Astrocyte (in vitro differentiated cells and primary cell): Measurements from ENCODE around the gene PPP1R36. TPM values are rescaled to one million over a fixed set of nuclear protein-coding genes. Genes with fewer than 3 reads are reported as not detected.
"Not testable (repeated sequence)": the region's sequence is repeated elsewhere in the genome, so short reads cannot be mapped to it uniquely, and the experiment has no call there.

Experiments used
- DNase-seq: peaks from one replicate; pipeline ENCODE4 v3.0.0-alpha.2; 2010; ENCODE audit warnings: low read depth
- FAIRE-seq: peaks from 2 replicates; lab custom pipeline; 2011; peaks lifted over from hg19 to GRCh38; lab: Jason Lieb, UNC
- H2AFZ ChIP-seq: 2 replicates; pipeline ENCODE4 v1.6.0; 2012; ENCODE audit warnings: low read depth, low read length, inconsistent platforms
- H3K27ac ChIP-seq: 2 replicates; pipeline ENCODE4 v1.5.1; 2011; ENCODE audit warnings: low read depth, low read length, inconsistent platforms
- H3K27me3 ChIP-seq: 2 replicates; pipeline ENCODE4 v1.6.0; 2011; ENCODE audit warnings: low read length, inconsistent platforms; ENCODE audit not compliant: insufficient read depth
- H3K36me3 ChIP-seq: 2 replicates; pipeline ENCODE4 v1.5.1; 2011; ENCODE audit warnings: low read length, inconsistent platforms; ENCODE audit not compliant: insufficient read depth
- H3K4me1 ChIP-seq: 2 replicates; pipeline ENCODE4 v1.5.1; 2011; ENCODE audit warnings: low read length, inconsistent platforms; ENCODE audit not compliant: insufficient read depth
- H3K4me2 ChIP-seq: 2 replicates; pipeline ENCODE4 v1.6.0; 2012; ENCODE audit warnings: low read length, inconsistent platforms
- H3K4me3 ChIP-seq: 2 replicates; pipeline ENCODE4 v1.5.1; 2011; ENCODE audit warnings: low read depth, mild to moderate bottlenecking, low read length, inconsistent platforms; ENCODE audit not compliant: insufficient read depth
- H3K79me2 ChIP-seq: 2 replicates; pipeline ENCODE4 v1.6.0; 2012; ENCODE audit warnings: mild to moderate bottlenecking, low read length, inconsistent platforms; ENCODE audit not compliant: insufficient read depth
- H3K9ac ChIP-seq: 2 replicates; pipeline ENCODE4 v1.6.0; 2012; ENCODE audit warnings: mild to moderate bottlenecking, low read length, inconsistent platforms
- H3K9me3 ChIP-seq: 2 replicates; pipeline ENCODE4 v1.5.1; 2012; ENCODE audit warnings: low read depth, mild to moderate bottlenecking, low read length, inconsistent platforms; ENCODE audit not compliant: insufficient read depth
- H4K20me1 ChIP-seq: 2 replicates; pipeline ENCODE4 v1.6.0; 2012; ENCODE audit warnings: low read length, inconsistent platforms; ENCODE audit not compliant: insufficient read depth
- H3K27ac Mint-ChIP-seq: one replicate; pipeline ENCODE4 v1.8.0; 2021; ENCODE audit warnings: mild to moderate bottlenecking, mixed read lengths; ENCODE audit not compliant: unreplicated experiment
- H3K27me3 Mint-ChIP-seq: one replicate; pipeline ENCODE4 v1.8.0; 2021; ENCODE audit warnings: low read depth, mixed read lengths; ENCODE audit not compliant: unreplicated experiment
- H3K36me3 Mint-ChIP-seq: one replicate; pipeline ENCODE4 v1.8.0; 2021; ENCODE audit warnings: low read depth, mixed read lengths; ENCODE audit not compliant: unreplicated experiment
- H3K4me1 Mint-ChIP-seq: one replicate; pipeline ENCODE4 v1.8.0; 2021; ENCODE audit warnings: low read depth, mixed read lengths; ENCODE audit not compliant: unreplicated experiment
- H3K4me3 Mint-ChIP-seq: one replicate; pipeline ENCODE4 v1.8.0; 2021; ENCODE audit warnings: mild to moderate bottlenecking, moderate library complexity, mixed read lengths; ENCODE audit not compliant: unreplicated experiment
- H3K9me3 Mint-ChIP-seq: one replicate; pipeline ENCODE4 v1.8.0; 2021; ENCODE audit warnings: mild to moderate bottlenecking, mixed read lengths; ENCODE audit not compliant: unreplicated experiment
- CTCF ChIP-seq: IDR thresholded peaks from 2 replicates; pipeline ENCODE4 v1.5.1; 2011; ENCODE audit warnings: low read depth, mild to moderate bottlenecking, inconsistent platforms, low read length, moderate library complexity; ENCODE audit not compliant: insufficient read depth
- EZH2 ChIP-seq: IDR thresholded peaks from 2 replicates; pipeline ENCODE4 v1.6.1; 2012; ENCODE audit warnings: mild to moderate bottlenecking, low read length, inconsistent platforms; ENCODE audit not compliant: insufficient read depth
- total RNA-seq: library from RNA; stranded (reverse); gene quantifications from 2 replicates; pipeline ENCODE4 v1.2.1, GENCODE V29; 2021

Gene PPP1R36
- total RNA-seq, 1 donor from 2014 or later: 0.91 TPM

- Mint-ChIP-seq H3K36me3 (no peaks in the 10 kb centered on the region), H3K4me1 (peaks cover 10% of the 10 kb centered on the region), H3K9me3 (peaks cover 1% of the 10 kb centered on the region), H3K4me3 (no peak overlapping the region), H3K27ac (peak overlapping the region; percentile 83), H3K27me3 (no peaks in the 10 kb centered on the region)
- H2AFZ ChIP-seq: peak overlapping the region; percentile 62
- no peak overlapping the region for H3K4me3 ChIP-seq
- H4K20me1 ChIP-seq: no peaks in the 10 kb centered on the region
- FAIRE-seq: peak; percentile 94
- no peaks in the 10 kb centered on the region for H3K36me3 ChIP-seq
- DNase-seq: peak; percentile 93
- no peaks in the 10 kb centered on the region for H3K9me3 ChIP-seq
- peak overlapping the region; percentile 87 for H3K27ac ChIP-seq
- peaks cover 7% of the 10 kb centered on the region for H3K4me1 ChIP-seq
- H3K79me2 ChIP-seq: no peaks in the 10 kb centered on the region
- TF ChIP-seq CTCF: no peak
- TF ChIP-seq EZH2: no peak
- H3K9ac ChIP-seq: peak overlapping the region; percentile 72
- no peaks in the 10 kb centered on the region for H3K27me3 ChIP-seq
- H3K4me2 ChIP-seq: peak overlapping the region; percentile 61
Measured at GRCh38 chr14:64628940-64629408, 79.2 kb downstream of the PPP1R36 start.

- peaks cover 7% of the 10 kb centered on the region for H3K4me1 ChIP-seq
- no peak overlapping the region for H2AFZ ChIP-seq
- H3K9ac ChIP-seq: no peak overlapping the region
- Mint-ChIP-seq H3K4me3 (no peak overlapping the region), H3K36me3 (no peaks in the 10 kb centered on the region), H3K4me1 (peaks cover 10% of the 10 kb centered on the region), H3K27ac (no peak overlapping the region), H3K9me3 (peaks cover 1% of the 10 kb centered on the region), H3K27me3 (no peaks in the 10 kb centered on the region)
- H4K20me1 ChIP-seq: no peaks in the 10 kb centered on the region
- H3K9me3 ChIP-seq: no peaks in the 10 kb centered on the region
- no peak overlapping the region for H3K4me3 ChIP-seq
- no peaks in the 10 kb centered on the region for H3K36me3 ChIP-seq
- TF ChIP-seq CTCF: no peak
- no peak for TF ChIP-seq EZH2
- no peaks in the 10 kb centered on the region for H3K79me2 ChIP-seq
- FAIRE-seq (no peak), DNase-seq (no peak)
- no peak overlapping the region for H3K4me2 ChIP-seq
- no peaks in the 10 kb centered on the region for H3K27me3 ChIP-seq
- no peak overlapping the region for H3K27ac ChIP-seq
Measured at GRCh38 chr14:64630778-64631177, 81.0 kb downstream of the PPP1R36 start.

GRCh38 chr14:64631222-64631621, 81.5 kb downstream of the PPP1R36 start:
- not testable (repeated sequence) for DNase-seq, H3K27me3 Mint-ChIP-seq

More at GRCh38 chr14:64631222-64631621, 81.5 kb downstream of the PPP1R36 start:
- not testable (repeated sequence) for H3K4me3 ChIP-seq, H3K9me3 ChIP-seq, H3K27me3 ChIP-seq, H3K9ac ChIP-seq, H3K27ac ChIP-seq, H3K9me3 Mint-ChIP-seq, H3K36me3 Mint-ChIP-seq, H3K4me2 ChIP-seq, FAIRE-seq, H3K27ac Mint-ChIP-seq, H4K20me1 ChIP-seq, H3K4me3 Mint-ChIP-seq, H3K36me3 ChIP-seq, H2AFZ ChIP-seq, H3K4me1 ChIP-seq, H3K79me2 ChIP-seq
- peaks cover 10% of the 10 kb centered on the region for H3K4me1 Mint-ChIP-seq
